K562 (cell line): ENCODE results near the gene MCM7. TPM values are rescaled to one million over a fixed set of nuclear protein-coding genes. Genes with fewer than 3 reads are reported as not detected.
A peak's percentile ranks its signal among the peaks of the same experiment; 100 is the strongest.

Experiments used
- ATAC-seq: fragments of 200-7000 bp; cut with Tn5 transposase; 3 replicates; pipeline ENCODE4 v1.9.1; 2020; ENCODE audit warnings: moderate library complexity
- BruUV-seq: library from RNA; stranded (reverse); fragments of 400-500 nt; replicated peaks from 2 replicates; lab custom pipeline; 2021; lab: Mats Ljungman, UMichigan
- CTCF ChIA-PET: fragments of 300-600 bp; formaldehyde crosslinking; extraction: SDS; loops from one replicate; lab custom pipeline; 2021; ENCODE audit warnings: low intra/inter-chr PET ratio; lab: Yijun Ruan, JAX
- POLR2A ChIA-PET: fragments of 300-600, 350-650 bp; sonication (Branson Sonifier 250); formaldehyde crosslinking; extraction: SDS; loops from one replicate; lab custom pipeline; 2021; ENCODE audit warnings: antibody characterized with exemption, inconsistent platforms; lab: Yijun Ruan, JAX
- DNase-seq, 4 experiments: peaks; one replicate each; pipeline versions ENCODE4 v3.0.0 to v3.0.0-alpha.2; 2011 to 2018; ENCODE audit warnings: low spot score in 3 of 4, mixed read lengths in 3 of 4; ENCODE audit errors: extremely low read depth in 1 of 4
- FAIRE-seq: peaks from 2 replicates; lab custom pipeline; 2011; peaks lifted over from hg19 to GRCh38; lab: Jason Lieb, UNC
- H2AFZ ChIP-seq: 2 replicates; pipeline ENCODE4 v1.6.0; 2011; ENCODE audit warnings: low read depth, low read length, control low read depth, inconsistent platforms
- H3K27ac ChIP-seq: fragments of 200-600 bp; 3 replicates; pipeline ENCODE4 v1.8.0; 2011; ENCODE audit warnings: low read depth, mild to moderate bottlenecking, control low read depth, inconsistent platforms, low read length, moderate library complexity, mixed read lengths; ENCODE audit errors: extremely low read depth
- H3K27me3 ChIP-seq, 2 experiments: fragments of 300-600 bp in 1 of 2; 2 replicates in 1 of 2; 3 replicates in 1 of 2; pipeline versions ENCODE4 v1.6.0 to v1.8.0; 2011; ENCODE audit warnings: inconsistent platforms in 2 of 2, low read length in 2 of 2, mild to moderate bottlenecking in 1 of 2, mixed read lengths in 1 of 2, moderate library complexity in 1 of 2; ENCODE audit not compliant: control insufficient read depth in 2 of 2, insufficient read depth in 2 of 2
- H3K36me3 ChIP-seq: fragments of 300-600 bp; 3 replicates; pipeline ENCODE4 v1.8.0; 2011; ENCODE audit warnings: mild to moderate bottlenecking, low read length, inconsistent platforms; ENCODE audit not compliant: control insufficient read depth, insufficient read depth
- H3K4me1 ChIP-seq, 2 experiments: fragments of 200-600 bp in 1 of 2; replicated peaks in 1 of 2; 2 replicates in 1 of 2; 3 replicates in 1 of 2; pipeline versions ENCODE4 v1.5.1 to v1.8.0; 2011; ENCODE audit warnings: inconsistent platforms in 2 of 2, low read length in 2 of 2, mild to moderate bottlenecking in 1 of 2, mixed read lengths in 1 of 2, moderate library complexity in 1 of 2; ENCODE audit not compliant: control insufficient read depth in 2 of 2, insufficient read depth in 2 of 2
- H3K4me2 ChIP-seq: 2 replicates; pipeline ENCODE4 v1.6.1; 2011; ENCODE audit warnings: low read length, control low read depth, inconsistent platforms, mixed read lengths; ENCODE audit not compliant: insufficient read depth
- H3K4me3 ChIP-seq: fragments of 200-600 bp; sonication (generic), shearing (Covaris generic); 2 replicates; pipeline ENCODE4 v1.5.1; 2016; ENCODE audit warnings: control low read depth, inconsistent platforms
- H3K79me2 ChIP-seq: fragments of 200-600 bp; 3 replicates; pipeline ENCODE4 v1.8.0; 2011; ENCODE audit warnings: low read length, inconsistent platforms; ENCODE audit not compliant: control insufficient read depth, insufficient read depth
- H3K9ac ChIP-seq, 2 experiments: 2 replicates each; pipeline versions ENCODE4 v1.6.0 to v1.6.1; 2011; ENCODE audit warnings: low read depth in 2 of 2, low read length in 2 of 2, control low read depth in 1 of 2, inconsistent platforms in 1 of 2, mild to moderate bottlenecking in 1 of 2, mixed read lengths in 1 of 2; ENCODE audit not compliant: insufficient read depth in 1 of 2
- H3K9me1 ChIP-seq: one replicate; pipeline ENCODE4 v1.6.0; 2011; ENCODE audit warnings: inconsistent platforms, mild to moderate bottlenecking, low read length, moderate library complexity; ENCODE audit not compliant: control insufficient read depth, insufficient read depth
- H3K9me3 ChIP-seq: replicated peaks from 2 replicates; pipeline ENCODE4 v1.5.1; 2011; ENCODE audit warnings: low read depth, low read length, inconsistent platforms; ENCODE audit not compliant: control insufficient read depth, insufficient read depth
- H4K20me1 ChIP-seq: replicated peaks from 2 replicates; pipeline ENCODE4 v1.6.1; 2011; ENCODE audit warnings: low read length, inconsistent platforms, mixed read lengths; ENCODE audit not compliant: control insufficient read depth, insufficient read depth
- KDM1A ChIP-seq, 2 experiments: fragments of 450-650 bp; IDR thresholded peaks; 2 replicates each; pipeline ENCODE4 v1.6.1; 2016; ENCODE audit warnings: mild to moderate bottlenecking in 2 of 2
- MNT ChIP-seq, 2 experiments: fragments of 450-650 bp; conservative IDR thresholded peaks; 2 replicates each; pipeline ENCODE4 v1.6.1; 2017; ENCODE audit warnings: mild to moderate bottlenecking in 2 of 2, moderate library complexity in 2 of 2
- NBN ChIP-seq: fragments of 450-650 bp; IDR thresholded peaks from 2 replicates; pipeline ENCODE4 v1.6.1; 2016; ENCODE audit warnings: low read depth, mild to moderate bottlenecking
- OTX1 ChIP-seq: fragments of 450-650 bp; formaldehyde crosslinking; IDR thresholded peaks from 2 replicates; pipeline ENCODE4 v1.4.0; 2022; ENCODE audit warnings: mild to moderate bottlenecking
- RBFOX2 ChIP-seq: fragments of 200-400 bp; formaldehyde crosslinking; IDR thresholded peaks from 2 replicates; pipeline ENCODE4 v1.6.1; 2017; ENCODE audit warnings: low read depth, mild to moderate bottlenecking, low read length, moderate library complexity
- SP1 ChIP-seq: sonication (generic); formaldehyde crosslinking; IDR thresholded peaks from 2 replicates; pipeline ENCODE4 v1.8.1; 2022; ENCODE audit warnings: mild to moderate bottlenecking, missing genetic modification reagents
- SUPT5H ChIP-seq: fragments of 450-650 bp; IDR thresholded peaks from 2 replicates; pipeline ENCODE4 v1.6.1; 2016
- TEAD4 ChIP-seq, 2 experiments: sonication (generic) in 1 of 2; formaldehyde crosslinking in 1 of 2; IDR thresholded peaks; 2 replicates each; pipeline versions ENCODE4 v1.6.1 to v1.8.0; 2012 to 2022; ENCODE audit warnings: borderline replicate concordance in 1 of 2, inconsistent platforms in 1 of 2, low read length in 1 of 2, mild to moderate bottlenecking in 1 of 2, missing genetic modification reagents in 1 of 2
- YY1 ChIP-seq, 3 experiments: IDR thresholded peaks; 2 replicates each; pipeline ENCODE4 v1.6.1; 2011; ENCODE audit warnings: low read length in 2 of 3, mild to moderate bottlenecking in 2 of 3, moderate library complexity in 2 of 3, borderline replicate concordance in 1 of 3, control low read depth in 1 of 3, low read depth in 1 of 3; ENCODE audit not compliant: insufficient read depth in 3 of 3, insufficient replicate concordance in 2 of 3, control insufficient read depth in 1 of 3, insufficient read length in 1 of 3; ENCODE audit errors: extremely low read depth in 1 of 3
- ZEB2 ChIP-seq: fragments of 450-650 bp; IDR thresholded peaks from 2 replicates; pipeline ENCODE4 v1.6.1; 2016
- ZNF217 ChIP-seq: sonication (generic); formaldehyde crosslinking; IDR thresholded peaks from 2 replicates; pipeline ENCODE4 v1.8.0; 2022; ENCODE audit warnings: mild to moderate bottlenecking, missing genetic modification reagents
- ZNF347 ChIP-seq: fragments of 450-650 bp; formaldehyde crosslinking; IDR thresholded peaks from 2 replicates; pipeline ENCODE4 v1.4.0; 2020; ENCODE audit warnings: low read depth, mild to moderate bottlenecking, moderate library complexity
- ZZZ3 ChIP-seq: fragments of 450-650 bp; IDR thresholded peaks from 2 replicates; pipeline ENCODE4 v1.6.1; 2016; ENCODE audit warnings: antibody characterized with exemption, mild to moderate bottlenecking, moderate library complexity
- WGBS: fragments of 100-300 bp; shearing (Covaris generic); methylation state at CpG from one replicate; pipeline ENCODE4 v1.1.6; 2016; ENCODE audit warnings: low coverage, mixed read lengths; ENCODE audit not compliant: insufficient coverage; ENCODE audit errors: missing lambda C conversion rate; 5-methylcytosine and 5-hydroxymethylcytosine counted together
- in situ Hi-C: fragments of 300-500 bp; cut with MboI; formaldehyde crosslinking; loops from 4 replicates; pipeline ENCODE4 v1.15.0; 2018; ENCODE audit warnings: inconsistent platforms, mixed read lengths
- intact Hi-C: fragments of 100-400 bp; cut with micrococcal nuclease; formaldehyde crosslinking; loops from 2 replicates; pipeline ENCODE4 v1.14.2; 2022
- polyA plus RNA-seq, 8 experiments: library from polyadenylated mRNA; depleted of rRNA in 4 of 8; stranded (reverse) in 5 of 8; unstranded in 3 of 8; fragments of >200 nt; fragmentation: Nextera tagmentation in 2 of 8; fragmentation: Illumina TruSeq in 1 of 8; extraction: Ambion mirVana in 2 of 8; extraction: Trizol in 1 of 8; gene quantifications; 2 replicates each; pipeline versions ENCODE4 v1.2.1 to v1.2.3, GENCODE V29; 2011 to 2014; ENCODE audit warnings: inconsistent platforms in 1 of 8, missing spikeins in 1 of 8
- total RNA-seq, 7 experiments: library from RNA; depleted of rRNA in 6 of 7; stranded (reverse); fragments of >200 nt in 6 of 7; fragmentation: Illumina TruSeq in 2 of 7; extraction: Trizol in 2 of 7; gene quantifications; 2 replicates each; pipeline versions ENCODE4 v1.2.1 to v1.2.3, GENCODE V29; 2011 to 2021; ENCODE audit warnings: low replicate concordance in 1 of 7

MCM7 gene
- total and polyA plus RNA-seq, 9 of the 15 experiments (the other 6 are each of a cell fraction or from before 2014, with no cell fraction given), result 329 to 856 (median 437) TPM

GRCh38 chr7:100072462-100072861 lies 28.7 kb downstream of the MCM7 start:
- DNase-seq (no peak), ATAC-seq (no peak), FAIRE-seq (no peak)
- no peak overlapping the region for H2AFZ ChIP-seq
- no peaks in the 10 kb centered on the region for H3K4me1 ChIP-seq
- H4K20me1 ChIP-seq, result no peaks in the 10 kb centered on the region
- H3K79me2 ChIP-seq, result peaks cover 10% of the 10 kb centered on the region
- intact Hi-C loops, result no loop called here
- no peak overlapping the region for H3K4me2 ChIP-seq
- no peaks in the 10 kb centered on the region for H3K9me1 ChIP-seq
- CTCF ChIA-PET, result no interaction called here
- WGBS, result over 99% methylated on average over 10 of the region's 10 CpGs
- no peaks in the 10 kb centered on the region for H3K27me3 ChIP-seq
- no peak overlapping the region for H3K4me3 ChIP-seq
- H3K36me3 ChIP-seq, result peaks cover 84% of the 10 kb centered on the region
- no TSS peak for BruUV-seq
- in situ Hi-C loops, result no loop called here
- peaks cover 56% of the 10 kb centered on the region for H3K9me3 ChIP-seq
- TF ChIP-seq ZZZ3 (no peak), OTX1 (0 out of 2 replicates have a peak, but pooled peaks have one; percentile 21), SUPT5H (peak; percentile 41; the same call in 1 of the 2 replicates), RBFOX2 (0 out of 2 replicates have a peak, but pooled peaks have one; percentile 23)
- TF ChIP-seq, all 486 proteins: peak for 3
- Histone ChIP-seq H3K27ac (no peak overlapping the region), H3K9ac (no peak overlapping the region)
- POLR2A ChIA-PET, result interaction anchor here (0.6 to 5.3 kb wide), 4 partner anchors 8 to 273 kb away, joined by 3 to 32 read pairs (median 4); partner anchors contain the start of gene AP4M1

- Histone ChIP-seq H4K20me1 (no peaks in the 10 kb centered on the region), H3K79me2 (no peaks in the 10 kb centered on the region), H3K9ac (no peak overlapping the region), H3K4me1 (no peaks in the 10 kb centered on the region; a peak in 1 of 5 replicates), H3K27ac (no peak overlapping the region), H3K4me3 (no peak overlapping the region), H3K27me3 (no peaks in the 10 kb centered on the region), H3K9me1 (no peaks in the 10 kb centered on the region), H3K36me3 (peaks cover 71% of the 10 kb centered on the region), H3K9me3 (peaks cover 51% of the 10 kb centered on the region), H2AFZ (no peak overlapping the region), H3K4me2 (no peak overlapping the region)
- ATAC-seq (peak; percentile 48), DNase-seq (peak in 1 of 4 experiments; percentile 18), FAIRE-seq (no peak)
- ChIA-PET POLR2A (interaction anchor here (0.9 to 5.3 kb wide), 10 partner anchors 7 to 60 kb away, joined by 3 to 32 read pairs (median 4); partner anchors contain the start of genes AP4M1, ZNF3 and ZSCAN21), CTCF (interaction anchor here (0.7 kb wide), 1 partner anchor 11 kb away, joined by 5 read pairs; no protein-coding TSS in a partner anchor)
- 97% methylated on average over 11 of the region's 11 CpGs for WGBS
- BruUV-seq, result no TSS peak
- in situ Hi-C loops, result no loop called here
- intact Hi-C loops, result no loop called here
- no peak for TF ChIP-seq ZNF217 (CRISPR knock-in tag)
- no peak for TF ChIP-seq MNT (conservative IDR thresholded peaks at IDR 0.05)
- no peak for TF ChIP-seq NBN
- no peak for TF ChIP-seq ZNF347 (CRISPR knock-in tag)
- peak; percentile 80 for TF ChIP-seq ZEB2
- no peak for TF ChIP-seq YY1 (IDR thresholded peaks at IDR 0.05; ENCODE audit: borderline replicate concordance in 1 of 3, control insufficient read depth in 1 of 3, extremely low read depth in 1 of 3, insufficient read depth in 3 of 3, insufficient read length in 1 of 3, insufficient replicate concordance in 2 of 3, low read depth in 1 of 3, low read length in 2 of 3)
- TF ChIP-seq SP1 (CRISPR knock-in tag), result no peak
- TF ChIP-seq TEAD4 (IDR thresholded peaks at IDR 0.05; ENCODE audit: low read length), result peak; percentile 67
- no peak for TF ChIP-seq TEAD4 (CRISPR knock-in tag; IDR thresholded peaks at IDR 0.05; ENCODE audit: borderline replicate concordance)
- peak in 1 of 2 experiments; percentile 12; a peak in 1 of 4 replicates for TF ChIP-seq KDM1A (IDR thresholded peaks at IDR 0.05)
Measured at GRCh38 chr7:100071018-100071723, 30.0 kb downstream of the MCM7 start.
